ENCODE data around the gene PGAP6.
"Not testable (repeated sequence)": the region's sequence is repeated elsewhere in the genome, so short reads cannot be mapped to it uniquely, and the experiment has no call there.

Gene PGAP6

DNA sequence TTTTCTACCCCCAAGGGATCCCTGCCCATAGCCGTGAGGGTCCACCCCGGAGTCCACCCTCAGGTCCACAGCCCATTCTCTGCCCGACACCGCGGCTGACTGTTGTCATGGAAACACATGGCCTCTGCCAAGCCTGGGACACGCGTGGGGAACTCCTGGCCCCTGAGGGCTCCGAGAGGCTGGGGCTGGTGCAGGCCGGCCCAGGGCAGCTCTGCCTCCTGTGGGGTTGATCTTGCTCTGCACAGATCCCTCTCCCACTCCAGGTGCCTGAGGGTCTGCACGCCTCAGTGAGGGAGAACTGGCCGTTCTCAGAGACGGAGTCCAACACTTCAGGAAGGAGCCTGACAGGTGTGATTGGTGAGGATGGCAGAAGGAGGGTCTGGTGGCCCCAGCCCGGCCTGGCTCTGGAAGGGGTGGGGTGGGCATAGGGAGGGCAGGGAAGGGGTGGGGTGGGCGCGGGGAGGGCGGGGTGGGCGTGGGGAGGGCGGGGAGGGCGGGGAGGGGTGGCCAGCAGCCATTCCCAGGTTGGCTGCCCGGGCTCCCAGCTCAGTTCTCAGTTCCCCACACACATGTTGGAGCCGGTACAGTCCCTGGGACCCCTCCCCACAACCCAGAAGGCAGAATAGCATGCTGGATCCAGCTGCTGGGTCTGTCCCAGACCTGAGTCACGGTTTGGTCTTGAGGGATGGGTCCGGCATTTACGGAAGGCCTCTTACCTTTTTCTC lies 17.9 kb downstream of the PGAP6 start:
- ChIA-PET POLR2A (no interaction called here), CTCF (interaction anchor here (0.6 to 2.8 kb wide), 5 partner anchors 9 to 257 kb away, joined by 3 to 12 read pairs (median 5); partner anchors contain the start of gene DECR2)
- no peak for DNase-seq
- no peak overlapping the region for H3K27ac ChIP-seq (ENCODE audit: insufficient read depth in 1 of 2, low read depth in 1 of 2, low read length in 2 of 2, poor library complexity in 1 of 2, severe bottlenecking in 2 of 2)
- H3K36me3 ChIP-seq (ENCODE audit: control insufficient read depth in 4 of 4, insufficient read depth in 4 of 4, low read length in 3 of 4): peaks cover 0 to 28% (median 23%) of the 10 kb centered on the region in 4 experiments
- H3K4me3 ChIP-seq (ENCODE audit: control insufficient read depth in 1 of 7, extremely low read depth in 1 of 7, insufficient read depth in 4 of 7, low read depth in 2 of 7, low read length in 6 of 7): no peak overlapping the region
- H3K27me3 ChIP-seq (replicated peaks in 2 of 5; ENCODE audit: control insufficient read depth in 4 of 5, insufficient read depth in 5 of 5, low read length in 4 of 5): peaks cover 0 to 9% (median 0%) of the 10 kb centered on the region in 5 experiments
- 61% methylated on average over 10 of the region's 24 CpGs for WGBS (ENCODE audit: insufficient coverage)
- peaks cover 0 to 3% (median 0%) of the 10 kb centered on the region in 4 experiments for H3K4me1 ChIP-seq (ENCODE audit: control extremely low read depth in 1 of 4, control insufficient read depth in 4 of 4, insufficient read depth in 4 of 4, low read length in 3 of 4)
- no peaks in the 10 kb centered on the region for H3K9me3 ChIP-seq (ENCODE audit: control extremely low read depth in 1 of 5, control insufficient read depth in 4 of 5, insufficient read depth in 2 of 5, low read depth in 1 of 5, low read length in 4 of 5)

DNA sequence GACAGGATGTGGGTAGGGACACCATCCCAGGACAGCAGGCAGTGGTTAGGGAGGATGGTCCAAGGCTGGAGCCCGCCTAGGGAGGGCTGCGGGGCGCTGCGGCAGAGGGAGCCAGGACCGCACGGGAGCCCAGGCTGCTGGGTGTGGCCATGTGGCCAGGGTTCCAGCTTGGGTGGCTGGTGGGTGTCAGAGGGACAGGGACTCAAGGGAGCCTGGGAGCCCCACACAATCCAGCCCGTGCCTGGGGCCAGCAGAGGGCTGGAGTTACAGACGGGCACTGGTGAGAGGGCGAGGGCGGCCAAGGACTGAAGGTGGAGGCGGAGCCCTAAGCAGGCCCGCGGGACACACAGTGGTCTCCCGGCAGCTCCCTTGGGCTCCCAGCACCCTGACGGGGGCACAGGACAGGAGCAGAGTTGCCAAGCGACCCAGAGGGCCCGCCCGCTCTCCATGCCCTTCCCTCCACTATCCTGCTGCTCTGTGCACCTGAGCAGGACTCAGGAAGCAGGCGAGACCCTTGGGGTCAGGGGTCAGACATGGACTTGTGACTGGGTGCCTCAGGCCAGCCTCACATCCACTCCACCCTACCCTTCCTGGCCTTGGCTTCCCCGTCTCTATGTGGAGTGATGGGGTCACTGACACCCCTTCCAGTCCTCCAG lies 18.5 kb downstream of the PGAP6 start:
- H3K27ac ChIP-seq (ENCODE audit: insufficient read depth in 1 of 2, low read depth in 1 of 2, low read length in 2 of 2, poor library complexity in 1 of 2, severe bottlenecking in 2 of 2): no peak overlapping the region
- H3K27me3 ChIP-seq (replicated peaks in 2 of 5; ENCODE audit: control insufficient read depth in 4 of 5, insufficient read depth in 5 of 5, low read length in 4 of 5): peaks cover 0 to 9% (median 0%) of the 10 kb centered on the region in 5 experiments
- POLR2A ChIA-PET: no interaction called here
- H3K4me1 ChIP-seq (ENCODE audit: control extremely low read depth in 1 of 4, control insufficient read depth in 4 of 4, insufficient read depth in 4 of 4, low read length in 3 of 4): peaks cover 0 to 3% (median 0%) of the 10 kb centered on the region in 4 experiments
- no peaks in the 10 kb centered on the region for H3K9me3 ChIP-seq (ENCODE audit: control extremely low read depth in 1 of 5, control insufficient read depth in 4 of 5, insufficient read depth in 2 of 5, low read depth in 1 of 5, low read length in 4 of 5)
- CTCF ChIA-PET: interaction anchor here (0.7 to 3.1 kb wide), 10 partner anchors 12 to 257 kb away, joined by 3 to 16 read pairs (median 5); partner anchors contain the start of genes DECR2 and FAM234A
- H3K36me3 ChIP-seq (ENCODE audit: control insufficient read depth in 4 of 4, insufficient read depth in 4 of 4, low read length in 3 of 4): peaks cover 0 to 21% (median 16%) of the 10 kb centered on the region in 4 experiments
- no peak overlapping the region for H3K4me3 ChIP-seq (ENCODE audit: control insufficient read depth in 1 of 7, extremely low read depth in 1 of 7, insufficient read depth in 4 of 7, low read depth in 2 of 7, low read length in 6 of 7)
- WGBS (ENCODE audit: insufficient coverage): 90% methylated on average over 18 of the region's 20 CpGs
- no peak for DNase-seq

DNA sequence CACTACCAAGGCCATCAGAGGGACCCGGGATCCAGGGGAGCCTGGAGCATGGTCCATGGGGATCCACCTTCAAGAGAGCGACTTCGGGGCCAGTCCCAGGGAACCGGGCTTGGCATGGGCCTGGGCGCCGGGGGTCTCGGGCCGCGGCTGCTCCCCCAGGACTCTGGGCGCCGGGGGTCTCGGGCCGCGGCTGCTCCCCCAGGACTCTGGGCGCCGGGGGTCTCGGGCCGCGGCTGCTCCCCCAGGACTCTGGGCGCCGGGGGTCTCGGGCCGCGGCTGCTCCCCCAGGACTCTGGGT lies 19.1 kb downstream of the PGAP6 start:
- DNase-seq; H3K4me3 ChIP-seq (ENCODE audit: control insufficient read depth in 1 of 7, extremely low read depth in 1 of 7, insufficient read depth in 4 of 7, low read depth in 2 of 7, low read length in 6 of 7); H3K4me1 ChIP-seq (ENCODE audit: control extremely low read depth in 1 of 4, control insufficient read depth in 4 of 4, insufficient read depth in 4 of 4, low read length in 3 of 4); H3K9me3 ChIP-seq (ENCODE audit: control extremely low read depth in 1 of 5, control insufficient read depth in 4 of 5, insufficient read depth in 2 of 5, low read depth in 1 of 5, low read length in 4 of 5); H3K27ac ChIP-seq (ENCODE audit: insufficient read depth in 1 of 2, low read depth in 1 of 2, low read length in 2 of 2, poor library complexity in 1 of 2, severe bottlenecking in 2 of 2); H3K27me3 ChIP-seq (replicated peaks in 2 of 5; ENCODE audit: control insufficient read depth in 4 of 5, insufficient read depth in 5 of 5, low read length in 4 of 5); POLR2A ChIA-PET: not testable (repeated sequence)
- H3K36me3 ChIP-seq (ENCODE audit: control insufficient read depth in 4 of 4, insufficient read depth in 4 of 4, low read length in 3 of 4): peaks cover 0 to 16% (median 11%) of the 10 kb centered on the region in 4 experiments
- CTCF ChIA-PET: interaction anchor here (0.8 to 3.1 kb wide), 16 partner anchors 8 to 262 kb away, joined by 3 to 16 read pairs (median 4); partner anchors contain the start of genes DECR2, FAM234A and MRPL28
- 95% methylated on average over 15 of the region's 24 CpGs for WGBS (ENCODE audit: insufficient coverage)

DNA sequence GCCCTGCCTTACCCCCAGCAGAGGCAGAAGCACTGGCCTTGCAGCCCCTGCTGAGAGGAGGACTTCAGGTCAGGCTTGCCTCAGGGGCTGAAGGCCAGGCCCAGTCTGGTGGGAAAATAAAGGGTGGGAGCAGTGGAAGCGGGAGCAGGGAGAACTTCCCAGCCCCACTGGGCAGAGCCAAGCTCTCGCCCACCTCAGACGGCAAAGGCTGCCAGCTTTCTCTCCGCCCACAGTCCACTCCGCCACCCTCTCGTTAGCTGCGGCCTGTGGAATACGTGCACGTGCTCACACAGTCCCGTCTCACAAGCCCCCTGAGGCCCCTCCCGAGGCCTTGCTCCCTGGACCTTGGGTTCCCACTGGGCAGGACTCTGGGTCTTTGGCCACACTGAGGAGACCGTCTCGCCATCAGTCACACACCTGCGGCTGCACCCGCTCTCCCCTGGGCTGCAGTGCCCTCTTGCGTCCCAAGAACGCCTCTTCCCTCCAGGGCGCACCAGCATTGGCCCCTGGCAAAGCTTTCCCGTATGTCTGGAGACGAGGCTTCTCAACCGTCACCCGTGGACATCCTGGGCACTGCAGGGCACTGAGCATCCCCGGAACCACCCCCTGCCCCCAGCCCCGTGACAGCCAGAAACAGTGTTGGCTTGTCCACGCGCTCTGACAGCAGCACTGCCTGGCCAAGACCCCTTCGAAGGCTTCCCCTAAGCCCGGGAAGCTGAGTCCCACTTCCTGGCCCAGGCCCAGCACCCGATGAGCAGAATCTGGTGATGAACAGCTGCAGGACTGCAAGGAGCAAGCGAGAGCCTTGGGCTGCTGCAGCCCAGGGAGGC lies 19.7 kb downstream of the PGAP6 start:
- ChIA-PET CTCF (interaction anchor here (0.8 to 3.1 kb wide), 23 partner anchors 9 to 262 kb away, joined by 3 to 16 read pairs (median 4); partner anchors contain the start of genes DECR2, FAM234A and MRPL28), POLR2A (interaction anchor here (0.7 kb wide), 1 partner anchor 126 kb away, joined by 3 read pairs; no protein-coding TSS in a partner anchor)
- Histone ChIP-seq H3K4me1 (ENCODE audit: control extremely low read depth in 1 of 4, control insufficient read depth in 4 of 4, insufficient read depth in 4 of 4, low read length in 3 of 4) (peaks cover 0 to 3% (median 0%) of the 10 kb centered on the region in 4 experiments), H3K4me3 (ENCODE audit: control insufficient read depth in 1 of 7, extremely low read depth in 1 of 7, insufficient read depth in 4 of 7, low read depth in 2 of 7, low read length in 6 of 7) (no peak overlapping the region), H3K27me3 (replicated peaks in 2 of 5; ENCODE audit: control insufficient read depth in 4 of 5, insufficient read depth in 5 of 5, low read length in 4 of 5) (peaks cover 0 to 9% (median 0%) of the 10 kb centered on the region in 5 experiments), H3K9me3 (ENCODE audit: control extremely low read depth in 1 of 5, control insufficient read depth in 4 of 5, insufficient read depth in 2 of 5, low read depth in 1 of 5, low read length in 4 of 5) (no peaks in the 10 kb centered on the region), H3K36me3 (ENCODE audit: control insufficient read depth in 4 of 4, insufficient read depth in 4 of 4, low read length in 3 of 4) (peaks cover 0 to 10% (median 6%) of the 10 kb centered on the region in 4 experiments), H3K27ac (ENCODE audit: insufficient read depth in 1 of 2, low read depth in 1 of 2, low read length in 2 of 2, poor library complexity in 1 of 2, severe bottlenecking in 2 of 2) (no peak overlapping the region)
- 37% methylated on average over 28 of the region's 30 CpGs for WGBS (ENCODE audit: insufficient coverage)
- DNase-seq: peak; percentile 72 to 85 (median 85)

DNA sequence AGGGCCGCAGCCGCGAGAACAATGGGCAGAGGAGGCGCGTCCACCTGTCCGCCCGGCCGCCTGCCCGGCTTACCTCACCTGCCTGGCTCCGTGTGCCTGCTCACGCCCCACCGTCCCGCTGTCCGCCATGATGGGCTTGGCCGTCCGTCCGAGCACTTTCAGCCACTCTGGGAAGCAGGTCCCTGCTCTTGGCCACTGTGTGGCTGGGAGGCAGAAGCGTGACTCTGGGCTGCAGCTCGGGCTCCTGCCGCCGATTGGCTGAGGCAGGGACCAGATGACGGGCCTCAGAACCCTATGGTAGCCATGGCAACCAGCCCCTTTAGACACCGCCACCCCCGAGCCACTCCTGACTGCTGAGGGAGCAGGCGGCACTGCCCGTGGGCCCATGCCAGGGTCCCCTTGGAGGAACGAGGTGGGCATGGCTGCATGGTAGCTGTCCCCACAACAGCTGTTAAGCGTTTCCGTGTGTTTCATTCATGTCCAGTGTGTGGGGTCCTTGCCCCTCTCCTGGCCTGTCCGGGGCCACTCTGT lies 20.4 kb downstream of the PGAP6 start:
- H3K27me3 ChIP-seq (replicated peaks in 2 of 5; ENCODE audit: control insufficient read depth in 4 of 5, insufficient read depth in 5 of 5, low read length in 4 of 5): peaks cover 0 to 9% (median 0%) of the 10 kb centered on the region in 5 experiments
- ChIA-PET CTCF (interaction anchor here (0.8 to 3.1 kb wide), 18 partner anchors 9 to 261 kb away, joined by 3 to 16 read pairs (median 4); partner anchors contain the start of genes DECR2, FAM234A and MRPL28), POLR2A (no interaction called here)
- peaks cover 0 to 4% (median 1%) of the 10 kb centered on the region in 4 experiments for H3K36me3 ChIP-seq (ENCODE audit: control insufficient read depth in 4 of 4, insufficient read depth in 4 of 4, low read length in 3 of 4)
- 94% methylated on average over 28 of the region's 30 CpGs for WGBS (ENCODE audit: insufficient coverage)
- no peaks in the 10 kb centered on the region for H3K9me3 ChIP-seq (ENCODE audit: control extremely low read depth in 1 of 5, control insufficient read depth in 4 of 5, insufficient read depth in 2 of 5, low read depth in 1 of 5, low read length in 4 of 5)
- no peak overlapping the region for H3K27ac ChIP-seq (ENCODE audit: insufficient read depth in 1 of 2, low read depth in 1 of 2, low read length in 2 of 2, poor library complexity in 1 of 2, severe bottlenecking in 2 of 2)
- H3K4me3 ChIP-seq (ENCODE audit: control insufficient read depth in 1 of 7, extremely low read depth in 1 of 7, insufficient read depth in 4 of 7, low read depth in 2 of 7, low read length in 6 of 7): no peak overlapping the region
- H3K4me1 ChIP-seq (ENCODE audit: control extremely low read depth in 1 of 4, control insufficient read depth in 4 of 4, insufficient read depth in 4 of 4, low read length in 3 of 4): peaks cover 0 to 3% (median 0%) of the 10 kb centered on the region in 4 experiments
- DNase-seq: no peak

DNA sequence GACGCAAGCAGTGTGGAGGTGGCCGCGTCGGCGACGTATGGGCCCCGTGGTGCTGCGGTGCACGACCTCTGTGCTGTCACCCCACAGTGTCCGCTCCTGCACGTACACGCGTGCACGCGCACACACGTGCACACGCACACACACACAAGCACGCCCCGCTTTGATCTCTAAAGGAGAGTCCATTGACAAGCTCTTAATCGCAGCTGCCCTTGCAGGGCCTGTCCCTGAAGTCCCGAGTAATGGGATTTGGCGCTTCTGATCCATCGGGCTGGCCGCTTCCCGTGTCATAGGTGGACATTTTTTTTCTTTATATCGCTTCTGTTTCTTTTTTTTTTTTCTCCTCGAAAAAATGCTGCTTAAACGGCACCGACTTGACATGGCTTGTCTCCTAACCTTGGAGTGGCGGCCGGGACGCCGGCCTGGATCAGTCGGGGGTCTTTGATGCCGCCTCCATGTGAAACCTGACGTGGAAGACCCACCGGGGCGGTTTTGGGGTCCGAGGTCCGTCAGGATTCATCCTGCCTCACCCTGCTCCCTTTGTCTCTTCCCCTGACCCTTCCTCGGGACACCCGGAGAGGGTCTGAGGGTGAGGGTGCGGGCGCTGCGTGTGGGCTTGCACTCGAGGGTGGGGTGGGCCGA lies 21.0 kb downstream of the PGAP6 start:
- no peak for DNase-seq
- Histone ChIP-seq H3K9me3 (ENCODE audit: control extremely low read depth in 1 of 5, control insufficient read depth in 4 of 5, insufficient read depth in 2 of 5, low read depth in 1 of 5, low read length in 4 of 5) (no peaks in the 10 kb centered on the region), H3K4me3 (ENCODE audit: control insufficient read depth in 1 of 7, extremely low read depth in 1 of 7, insufficient read depth in 4 of 7, low read depth in 2 of 7, low read length in 6 of 7) (no peak overlapping the region), H3K36me3 (ENCODE audit: control insufficient read depth in 4 of 4, insufficient read depth in 4 of 4, low read length in 3 of 4) (no peaks in the 10 kb centered on the region), H3K4me1 (ENCODE audit: control extremely low read depth in 1 of 4, control insufficient read depth in 4 of 4, insufficient read depth in 4 of 4, low read length in 3 of 4) (peaks cover 0 to 3% (median 0%) of the 10 kb centered on the region in 4 experiments), H3K27ac (ENCODE audit: insufficient read depth in 1 of 2, low read depth in 1 of 2, low read length in 2 of 2, poor library complexity in 1 of 2, severe bottlenecking in 2 of 2) (no peak overlapping the region), H3K27me3 (replicated peaks in 2 of 5; ENCODE audit: control insufficient read depth in 4 of 5, insufficient read depth in 5 of 5, low read length in 4 of 5) (peaks cover 0 to 9% (median 0%) of the 10 kb centered on the region in 5 experiments)
- POLR2A ChIA-PET: no interaction called here
- WGBS (ENCODE audit: insufficient coverage): 96% methylated on average over 39 of the region's 47 CpGs
- CTCF ChIA-PET: interaction anchor here (1.1 to 3.1 kb wide), 8 partner anchors 10 to 179 kb away, joined by 3 to 16 read pairs (median 5); partner anchors contain the start of genes FAM234A and MRPL28
